GM18498 (cell line): ENCODE results near the gene NDUFA7.
"Not testable (repeated sequence)": the region's sequence is repeated elsewhere in the genome, so short reads cannot be mapped to it uniquely, and the experiment has no call there.

Source experiments
- ATAC-seq: cut with Tn5 transposase; IDR thresholded peaks from one replicate; pipeline ENCODE4 v1.9.1; 2021; ENCODE audit warnings: mild to moderate bottlenecking, moderate library complexity; ENCODE audit not compliant: unreplicated experiment

The NDUFA7 gene

GRCh38 chr19:8320564-8321066 lies 560 bp downstream of the NDUFA7 start:
- peak; percentile 18 for ATAC-seq

DNA sequence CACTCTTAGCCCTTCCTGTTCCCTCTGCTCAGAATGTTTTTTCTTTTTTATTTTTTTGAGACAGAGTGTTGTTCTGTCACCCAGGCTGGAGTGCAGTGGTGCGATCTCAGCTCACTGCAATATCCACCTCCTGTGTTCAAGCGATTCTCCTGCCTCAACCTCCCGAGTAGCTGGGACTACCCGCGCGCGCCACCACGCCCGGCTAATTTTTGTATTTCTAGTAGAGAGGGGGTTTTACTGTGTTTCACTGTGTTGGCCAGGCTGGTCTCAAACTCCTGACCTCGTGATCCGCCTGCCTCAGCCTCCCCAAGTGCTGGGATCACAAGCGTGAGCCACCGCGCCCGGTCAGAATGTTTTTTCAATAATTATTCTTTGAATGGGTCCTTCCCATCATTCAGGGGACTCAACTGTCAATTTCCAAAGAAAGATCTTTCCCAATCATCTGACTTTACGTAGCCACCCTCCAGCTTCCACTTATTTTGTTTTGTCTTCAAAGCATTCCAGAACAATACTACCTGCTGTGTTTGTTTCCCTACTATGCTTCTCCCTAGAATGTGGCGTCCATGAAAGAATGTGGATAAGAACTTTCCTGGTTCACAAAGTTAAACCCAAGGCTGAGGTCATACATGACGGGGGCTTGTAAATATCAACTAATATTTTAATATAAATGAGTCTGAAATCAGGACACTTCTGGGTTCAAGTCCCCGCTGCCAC lies 1.2 kb downstream of the NDUFA7 start:
- ATAC-seq: no peak

GRCh38 chr19:8318835-8319234 lies 2.3 kb downstream of the NDUFA7 start:
- ATAC-seq: not testable (repeated sequence)

DNA sequence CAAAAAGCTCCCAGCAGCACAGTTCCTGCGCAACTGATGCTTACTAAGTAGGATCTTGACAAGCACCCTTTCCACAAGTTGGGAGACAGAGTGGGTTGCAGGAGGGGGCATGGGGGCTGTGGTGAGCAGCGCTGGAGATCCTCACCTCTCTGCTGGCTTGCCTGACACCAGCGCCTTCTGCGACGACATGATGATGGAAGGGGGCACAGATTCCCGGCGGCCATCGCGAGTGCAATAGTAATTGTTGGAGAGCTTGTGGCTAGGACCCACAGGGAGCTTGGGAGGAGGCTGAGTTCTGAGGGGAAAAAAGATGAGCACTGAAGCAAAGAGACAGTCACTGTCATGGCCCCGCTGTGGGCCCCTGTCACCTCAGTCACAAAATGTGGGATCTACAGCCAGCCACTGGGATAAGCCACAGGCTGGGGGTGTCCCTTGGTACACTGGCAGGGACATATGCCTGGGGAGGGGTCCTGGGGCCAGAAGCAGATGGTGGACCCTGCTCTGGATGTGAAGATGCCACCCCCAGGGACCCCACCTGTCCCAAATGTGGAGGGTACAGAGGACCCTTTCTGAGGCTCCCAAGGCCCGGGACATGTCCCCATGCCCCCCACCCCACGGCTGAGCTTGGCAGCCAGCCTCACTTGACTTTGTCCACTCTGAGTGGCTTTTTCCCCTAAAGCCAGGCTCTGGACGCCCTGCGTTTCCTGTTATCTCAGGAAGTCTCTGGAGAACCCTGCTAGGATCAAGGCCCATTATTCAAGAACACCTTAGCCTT lies 4.6 kb downstream of the NDUFA7 start:
- no peak for ATAC-seq

- not testable (repeated sequence) for ATAC-seq
Measured at GRCh38 chr19:8314981-8315640, 6.1 kb downstream of the NDUFA7 start.

DNA sequence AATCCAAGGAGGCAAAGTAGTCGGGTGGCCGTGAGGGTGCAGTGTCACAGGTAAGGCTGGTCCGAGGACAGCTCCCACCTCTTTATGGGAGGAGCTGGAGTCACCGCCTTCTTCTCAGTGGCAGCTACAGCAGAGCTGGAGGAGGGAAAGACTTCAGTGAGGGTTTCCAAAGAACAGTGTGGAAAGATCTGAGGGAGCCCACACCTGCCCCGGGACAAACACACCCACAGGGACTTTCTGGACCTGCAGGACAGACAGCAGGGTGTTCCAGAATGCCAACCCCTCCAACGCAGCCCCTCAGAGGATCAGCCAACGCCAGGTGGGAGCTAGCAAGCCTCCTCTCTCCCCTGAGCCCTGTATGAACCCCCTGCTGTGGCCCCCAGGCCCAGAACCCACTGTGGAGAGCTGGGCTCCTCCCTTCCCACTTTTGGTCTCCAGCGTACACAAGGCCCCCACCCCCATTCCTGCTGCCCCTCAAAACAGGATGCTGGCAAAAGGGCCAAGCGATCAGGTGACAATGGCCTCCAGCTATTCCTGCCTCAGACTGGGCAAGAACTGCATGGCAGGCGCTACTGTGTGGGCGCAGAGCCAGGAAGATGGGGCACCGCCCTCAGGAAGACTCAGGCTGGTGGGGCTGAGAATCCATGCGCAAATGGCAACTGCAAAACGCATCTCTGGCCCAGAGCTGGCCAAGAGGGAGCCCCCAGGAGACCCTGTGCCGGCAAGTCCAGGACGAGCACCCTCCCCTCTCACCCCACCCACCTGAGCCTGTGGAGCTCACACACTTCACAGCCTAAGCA lies 9.5 kb downstream of the NDUFA7 start:
- ATAC-seq: no peak

GRCh38 chr19:8310342-8311055 lies 10.7 kb downstream of the NDUFA7 start:
- ATAC-seq: no peak

GRCh38 chr19:8308891-8309291 lies 12.3 kb downstream of the NDUFA7 start:
- no peak for ATAC-seq

- ATAC-seq: peak; percentile 86
Measured at GRCh38 chr19:8307965-8308866, 13.0 kb downstream of the NDUFA7 start, which contains the start of gene CD320. TSS of gene CD320 (minus strand) at chr19:8308358. CDS start at chr19:8308290, 68 bp downstream.

- no peak for ATAC-seq
Measured at GRCh38 chr19:8307400-8307964, 13.7 kb downstream of the NDUFA7 start.

GRCh38 chr19:8306235-8307054 lies 14.7 kb downstream of the NDUFA7 start:
- ATAC-seq: no peak

- ATAC-seq: no peak
Measured at GRCh38 chr19:8305798-8306197, 15.4 kb downstream of the NDUFA7 start.

DNA sequence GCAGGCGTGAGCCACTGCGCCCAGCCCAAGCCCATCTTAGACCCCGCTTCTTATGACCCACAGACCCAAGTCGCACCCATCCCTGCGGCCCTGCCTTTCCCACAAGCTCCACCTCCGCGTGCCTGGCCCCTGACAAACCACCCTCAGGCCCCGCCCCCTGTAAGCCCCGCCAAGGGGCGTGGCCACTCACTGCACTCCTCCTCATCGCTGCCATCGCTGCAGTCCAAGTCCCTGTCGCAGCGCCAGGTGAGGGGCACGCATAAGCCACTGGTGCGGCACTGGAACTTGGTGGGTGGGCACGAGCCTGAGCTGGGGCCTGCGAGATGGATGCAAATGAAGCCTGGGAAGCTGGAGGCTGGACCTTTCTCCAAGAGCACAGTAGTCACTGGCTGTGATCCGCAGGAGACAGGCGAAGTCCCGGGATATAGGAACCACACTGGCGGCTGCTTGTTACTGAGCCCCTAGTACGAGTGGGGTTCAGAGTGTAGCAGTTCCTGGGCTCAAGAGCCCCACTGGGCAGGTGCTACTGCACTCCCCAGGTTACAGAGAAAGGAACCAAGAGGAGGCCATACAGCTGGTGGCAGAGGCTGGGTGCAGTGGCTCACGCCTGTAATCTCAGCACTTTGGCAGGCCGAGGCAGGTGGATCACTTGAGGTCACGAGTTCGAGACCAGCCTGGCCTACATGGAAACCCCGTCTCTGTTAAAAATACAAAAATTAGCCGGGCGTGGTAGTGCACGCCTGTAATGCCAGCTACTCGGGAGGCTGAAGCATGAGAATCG lies 16.1 kb downstream of the NDUFA7 start:
- no peak for ATAC-seq

DNA sequence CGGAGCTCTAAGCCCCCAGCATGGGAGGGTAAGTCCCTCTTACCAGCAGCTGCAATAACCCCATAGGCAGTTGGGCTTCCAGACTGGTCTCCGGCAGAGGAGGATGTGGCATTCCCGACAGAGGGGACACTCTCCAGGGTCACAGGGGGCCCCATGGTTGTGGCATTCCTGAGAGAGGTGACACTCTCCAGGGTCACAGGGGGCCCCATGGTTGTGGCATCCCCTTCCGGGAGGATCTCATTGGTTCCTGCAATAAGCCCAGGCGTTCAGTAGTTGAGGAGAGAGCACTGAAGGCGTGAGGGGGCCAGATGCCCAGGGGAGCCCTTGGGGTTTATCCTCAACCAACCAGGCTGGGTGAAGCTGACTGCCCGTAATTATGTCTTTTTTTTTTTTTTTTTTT lies 18.4 kb downstream of the NDUFA7 start:
- no peak for ATAC-seq

DNA sequence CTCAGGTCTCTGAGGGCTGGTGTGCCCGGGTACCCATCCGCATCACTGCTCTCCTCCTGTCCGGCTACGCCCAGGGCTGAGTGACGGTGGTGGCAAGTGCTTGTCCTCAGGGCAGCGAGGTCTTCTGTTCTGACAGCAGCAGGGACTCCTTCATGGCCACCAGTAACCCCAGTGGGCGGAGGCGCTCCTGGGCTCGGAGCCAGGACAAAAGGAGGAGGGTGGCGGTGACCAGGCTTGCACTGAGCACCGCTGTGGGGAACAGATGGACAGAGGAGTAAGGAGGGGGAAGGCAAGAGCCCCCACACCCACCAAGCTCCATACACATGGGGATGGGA lies 18.9 kb downstream of the NDUFA7 start:
- ATAC-seq: no peak

DNA sequence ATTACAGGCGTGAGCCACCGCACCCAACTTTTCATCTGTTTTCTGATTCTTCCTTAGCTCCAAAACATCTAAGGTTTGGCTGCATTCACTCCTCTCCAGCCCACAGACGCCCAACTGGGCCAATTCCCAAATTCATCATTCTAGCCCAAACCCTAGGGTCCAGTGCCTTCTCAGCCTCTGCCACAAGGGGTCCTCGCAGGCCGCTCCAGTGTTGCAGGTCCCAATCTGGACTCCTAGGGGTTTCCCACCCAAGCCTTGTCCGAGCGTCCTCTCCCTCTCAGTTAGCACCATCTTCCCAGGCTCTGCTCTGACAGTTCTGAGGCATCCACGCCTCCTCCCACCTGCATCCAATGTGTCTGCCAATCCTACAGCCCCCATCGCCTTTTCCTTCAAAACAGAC lies 29.8 kb downstream of the NDUFA7 start:
- ATAC-seq: not testable (repeated sequence)

- ATAC-seq: not testable (repeated sequence)
Measured at GRCh38 chr19:8276508-8276907, 44.7 kb downstream of the NDUFA7 start.
